ENCODE results near the gene RANBP1. TPM values are rescaled to one million over a fixed set of nuclear protein-coding genes. Genes with fewer than 3 reads are reported as not detected.

The RANBP1 gene
- total and polyA plus RNA-seq, 4 experiments from 2014 or later, result 61.9 to 111 (median 77.4) TPM

DNA sequence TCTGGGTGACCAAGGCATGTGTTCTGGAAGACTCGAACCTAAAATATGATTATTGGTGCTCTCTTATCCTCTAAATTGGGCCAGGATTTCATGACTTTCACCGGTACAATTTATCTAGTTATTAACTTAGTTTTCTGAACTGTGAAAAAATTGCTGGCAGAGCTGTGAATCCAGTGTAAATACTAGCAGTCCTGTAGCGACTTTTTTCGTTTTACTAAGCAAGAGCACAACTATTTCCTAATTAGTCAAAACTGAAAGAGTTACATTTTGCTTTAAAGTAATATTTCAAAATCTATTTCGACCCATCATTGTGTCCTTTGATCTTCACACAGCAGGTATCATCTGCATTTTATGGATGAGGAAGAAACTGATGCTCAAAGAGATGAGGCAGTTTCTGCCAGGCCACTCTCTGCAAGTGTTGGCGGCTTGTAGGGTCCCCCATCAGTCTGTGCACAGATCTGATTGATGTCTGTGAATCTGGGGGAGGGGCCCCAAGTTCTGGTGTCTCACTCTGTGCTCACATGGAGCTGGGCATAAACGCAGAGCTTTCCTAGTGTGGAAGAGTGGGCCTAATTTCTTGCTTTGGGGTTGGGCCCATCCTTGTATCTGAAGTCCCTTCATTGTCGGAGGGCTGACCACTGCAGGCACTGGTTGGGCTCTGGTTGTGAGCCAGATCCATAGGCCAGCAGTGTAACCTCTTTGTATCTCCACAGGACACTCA is 2.6 kb downstream of the RANBP1 start:
- Histone ChIP-seq H3K27ac (ENCODE audit: low read depth, low read length) (peak overlapping the region; percentile 68), H3K4me3 (ENCODE audit: low read length in 2 of 2) (peak overlapping the region; percentile 58 to 74), H3K36me3 (ENCODE audit: insufficient read depth, low read length) (peaks cover 57% of the 10 kb centered on the region), H3K27me3 (ENCODE audit: insufficient read depth, low read length) (no peaks in the 10 kb centered on the region), H3K9me3 (ENCODE audit: control insufficient read depth in 1 of 2, low read length in 2 of 2) (no peaks in the 10 kb centered on the region), H3K4me1 (ENCODE audit: insufficient read depth, low read length) (peaks cover 54% of the 10 kb centered on the region)
- ChIA-PET POLR2A (ENCODE audit: partially characterized antibody) (interaction anchor here (1.2 to 2.9 kb wide), 8 partner anchors 9 to 671 kb away, joined by 3 to 30 read pairs (median 7); partner anchors contain the start of genes C22orf39, TANGO2 and ZDHHC8), CTCF (ENCODE audit: partially characterized antibody) (interaction anchor here (1.2 to 1.9 kb wide), 2 partner anchors 11 kb away, joined by 3 to 9 read pairs; no protein-coding TSS in a partner anchor)
- peak overlapping the region; percentile 86 to 96 (median 91) for H3K27ac Mint-ChIP-seq
- H3K9me3 Mint-ChIP-seq, result no peaks in the 10 kb centered on the region
- peak in 1 of 5 donors; percentile 22 for DNase-seq
- H3K27me3 Mint-ChIP-seq, result no peaks in the 10 kb centered on the region
- H3K36me3 Mint-ChIP-seq, result peaks cover 7 to 48% of the 10 kb centered on the region in 2 donors
- intact Hi-C loops (cut with micrococcal nuclease), result no loop called here
- peak overlapping the region; percentile 79 to 91 (median 85) for H3K4me3 Mint-ChIP-seq
- peaks cover 16 to 56% (median 33%) of the 10 kb centered on the region in 4 donors for H3K4me1 Mint-ChIP-seq

DNA sequence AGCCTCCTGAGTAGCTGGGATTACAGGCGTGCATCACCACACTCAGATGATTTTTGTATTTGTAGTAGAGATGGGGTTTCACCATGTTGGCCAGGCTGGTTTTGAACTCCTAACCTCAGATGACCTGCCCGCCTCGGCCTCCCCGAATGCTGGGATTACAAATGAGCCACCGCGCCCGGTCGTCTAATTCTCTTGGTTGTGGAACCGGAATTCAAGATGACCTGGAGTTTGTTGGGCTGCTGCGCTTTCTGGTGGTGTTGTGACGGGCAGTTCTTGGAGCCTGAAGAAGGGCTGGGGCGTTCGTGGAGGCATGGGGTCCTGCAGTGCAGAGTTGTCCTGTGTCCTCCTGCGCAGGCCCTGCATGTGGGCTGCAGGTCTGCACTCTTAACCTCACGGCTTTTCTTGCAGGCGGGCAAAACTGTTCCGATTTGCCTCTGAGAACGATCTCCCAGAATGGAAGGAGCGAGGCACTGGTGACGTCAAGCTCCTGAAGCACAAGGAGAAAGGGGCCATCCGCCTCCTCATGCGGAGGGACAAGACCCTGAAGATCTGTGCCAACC is 6.0 kb downstream of the RANBP1 start:
- Mint-ChIP-seq H3K9me3 (no peaks in the 10 kb centered on the region), H3K27ac (peak overlapping the region in 3 of 7 donors; percentile 17 to 71 (median 48)), H3K4me3 (no peak overlapping the region), H3K27me3 (no peaks in the 10 kb centered on the region), H3K4me1 (peaks cover 9 to 38% (median 24%) of the 10 kb centered on the region in 4 donors), H3K36me3 (peaks cover 0 to 48% of the 10 kb centered on the region in 2 donors)
- Histone ChIP-seq H3K27ac (ENCODE audit: low read depth, low read length) (no peak overlapping the region), H3K27me3 (ENCODE audit: insufficient read depth, low read length) (no peaks in the 10 kb centered on the region), H3K36me3 (ENCODE audit: insufficient read depth, low read length) (peaks cover 62% of the 10 kb centered on the region), H3K4me1 (ENCODE audit: insufficient read depth, low read length) (peaks cover 40% of the 10 kb centered on the region), H3K9me3 (ENCODE audit: control insufficient read depth in 1 of 2, low read length in 2 of 2) (no peaks in the 10 kb centered on the region), H3K4me3 (ENCODE audit: low read length in 2 of 2) (no peak overlapping the region)
- POLR2A ChIA-PET (ENCODE audit: partially characterized antibody), result interaction anchor here (0.6 kb wide), 1 partner anchor 621 kb away, joined by 4 read pairs; no protein-coding TSS in a partner anchor
- CTCF ChIA-PET (ENCODE audit: partially characterized antibody), result no interaction called here
- intact Hi-C loops (cut with micrococcal nuclease), result no loop called here
- peak in 1 of 5 donors; percentile 4 for DNase-seq

DNA sequence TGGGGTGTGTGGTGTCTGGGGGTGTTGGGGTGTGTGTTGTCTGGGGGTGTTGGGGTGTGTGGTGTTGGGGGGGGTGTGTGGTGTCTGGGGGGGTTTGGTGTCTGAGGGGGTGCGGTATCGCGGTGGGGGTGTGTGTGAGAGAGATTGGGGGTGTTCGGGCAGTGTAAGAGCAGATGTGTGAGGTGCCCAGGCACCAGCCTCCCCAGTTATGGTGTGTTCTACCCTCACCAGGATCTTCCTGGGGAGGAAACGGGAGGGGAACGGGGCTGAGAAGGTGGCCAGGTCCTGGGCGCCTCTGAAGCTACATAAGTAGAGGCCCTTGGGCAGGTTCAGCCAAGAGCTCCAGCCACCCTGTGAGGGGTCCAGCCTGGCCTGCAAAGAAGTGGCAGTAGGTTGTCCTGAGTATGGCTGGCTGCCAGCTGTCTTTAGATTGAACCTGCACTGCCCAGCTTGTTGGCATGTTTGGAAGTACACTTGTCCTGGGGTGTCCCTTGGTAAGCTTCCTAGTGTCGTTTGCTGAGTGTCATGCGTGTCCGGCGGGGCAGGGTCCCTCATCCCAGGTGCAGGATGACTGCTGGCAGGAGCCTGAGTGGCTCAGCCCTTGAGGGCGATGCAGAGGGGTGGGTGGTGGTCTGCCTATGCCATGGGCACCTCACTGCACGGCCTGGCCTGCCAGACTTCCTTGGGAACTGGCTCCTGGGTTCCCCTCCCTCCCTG is 7.6 kb downstream of the RANBP1 start:
- Mint-ChIP-seq H3K4me3 (no peak overlapping the region), H3K36me3 (peaks cover 0 to 45% of the 10 kb centered on the region in 2 donors), H3K9me3 (no peaks in the 10 kb centered on the region), H3K4me1 (peaks cover 7 to 31% (median 15%) of the 10 kb centered on the region in 4 donors), H3K27ac (peak overlapping the region in 1 of 7 donors; percentile 24), H3K27me3 (no peaks in the 10 kb centered on the region)
- Histone ChIP-seq H3K36me3 (ENCODE audit: insufficient read depth, low read length) (peaks cover 62% of the 10 kb centered on the region), H3K4me1 (ENCODE audit: insufficient read depth, low read length) (peaks cover 32% of the 10 kb centered on the region), H3K9me3 (ENCODE audit: control insufficient read depth in 1 of 2, low read length in 2 of 2) (no peaks in the 10 kb centered on the region), H3K27me3 (ENCODE audit: insufficient read depth, low read length) (no peaks in the 10 kb centered on the region), H3K4me3 (ENCODE audit: low read length in 2 of 2) (no peak overlapping the region), H3K27ac (ENCODE audit: low read depth, low read length) (no peak overlapping the region)
- no peak for DNase-seq
- ChIA-PET CTCF (ENCODE audit: partially characterized antibody) (no interaction called here), POLR2A (ENCODE audit: partially characterized antibody) (interaction anchor here (1.2 kb wide), 1 partner anchor 102 kb away, joined by 4 read pairs; the partner anchor contains the start of gene TANGO2)
- intact Hi-C loops (cut with micrococcal nuclease), result no loop called here

DNA sequence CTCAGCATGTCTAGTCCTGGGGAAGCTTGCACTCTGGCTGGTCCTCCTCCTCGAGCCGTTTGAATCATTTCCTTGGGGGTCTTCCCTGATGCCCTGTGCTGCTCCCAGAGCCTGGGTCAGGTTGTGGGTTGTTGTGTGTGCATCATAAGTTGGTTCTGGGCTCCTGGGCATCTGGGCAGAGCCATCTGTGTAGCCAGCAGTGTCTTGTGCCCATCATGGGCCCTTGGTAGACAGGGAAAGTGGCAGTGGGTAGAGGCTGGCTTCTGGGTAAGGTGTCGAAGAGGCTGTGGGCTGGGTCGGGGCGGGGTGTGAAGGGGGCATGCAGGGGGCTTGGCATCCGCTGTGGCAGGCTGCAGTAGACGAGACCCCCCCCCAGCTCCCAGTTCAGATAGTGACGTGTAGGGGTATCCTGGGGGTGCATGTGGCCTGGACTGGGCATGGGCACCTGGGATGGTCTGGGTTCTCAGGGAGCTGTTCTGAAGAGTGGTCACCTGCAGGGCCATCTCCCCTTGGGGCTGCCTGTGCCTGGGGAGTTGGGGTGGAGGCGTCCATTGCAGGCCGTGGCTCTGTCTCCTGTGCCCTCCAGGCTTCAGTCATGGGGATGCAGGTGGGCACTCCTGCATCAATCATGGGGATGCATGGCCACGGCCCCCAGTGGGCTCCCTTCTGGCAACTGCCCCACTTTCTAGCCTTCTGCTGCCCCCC is 8.3 kb downstream of the RANBP1 start:
- DNase-seq, result no peak
- H3K9me3 Mint-ChIP-seq, result no peaks in the 10 kb centered on the region
- CTCF ChIA-PET (ENCODE audit: partially characterized antibody), result no interaction called here
- H3K36me3 Mint-ChIP-seq, result peaks cover 0 to 42% of the 10 kb centered on the region in 2 donors
- H3K27ac Mint-ChIP-seq, result peak overlapping the region in 2 of 7 donors; percentile 24 to 35
- H3K27me3 Mint-ChIP-seq, result no peaks in the 10 kb centered on the region
- H3K4me3 ChIP-seq (ENCODE audit: low read length in 2 of 2), result no peak overlapping the region
- intact Hi-C loops (cut with micrococcal nuclease), result no loop called here
- no peak overlapping the region for H3K27ac ChIP-seq (ENCODE audit: low read depth, low read length)
- H3K4me3 Mint-ChIP-seq, result no peak overlapping the region
- no peaks in the 10 kb centered on the region for H3K9me3 ChIP-seq (ENCODE audit: control insufficient read depth in 1 of 2, low read length in 2 of 2)
- H3K4me1 ChIP-seq (ENCODE audit: insufficient read depth, low read length), result peaks cover 30% of the 10 kb centered on the region
- POLR2A ChIA-PET (ENCODE audit: partially characterized antibody), result interaction anchor here (1.2 kb wide), 1 partner anchor 103 kb away, joined by 4 read pairs; the partner anchor contains the start of gene TANGO2
- peaks cover 5 to 30% (median 12%) of the 10 kb centered on the region in 4 donors for H3K4me1 Mint-ChIP-seq
- peaks cover 55% of the 10 kb centered on the region for H3K36me3 ChIP-seq (ENCODE audit: insufficient read depth, low read length)
- H3K27me3 ChIP-seq (ENCODE audit: insufficient read depth, low read length), result no peaks in the 10 kb centered on the region

GRCh38 chr22:20125201-20126174 is 9.6 kb downstream of the RANBP1 start:
- CTCF ChIA-PET (ENCODE audit: partially characterized antibody), result no interaction called here
- no peak overlapping the region for H3K4me3 ChIP-seq (ENCODE audit: low read length in 2 of 2)
- Mint-ChIP-seq H3K9me3 (peaks cover 0 to 2% (median 0%) of the 10 kb centered on the region in 8 donors), H3K36me3 (peaks cover 0 to 35% of the 10 kb centered on the region in 2 donors), H3K4me1 (peaks cover 5 to 28% (median 14%) of the 10 kb centered on the region in 4 donors), H3K27me3 (no peaks in the 10 kb centered on the region), H3K4me3 (no peak overlapping the region), H3K27ac (peak overlapping the region in 3 of 7 donors; percentile 27 to 70 (median 67))
- no peak overlapping the region for H3K27ac ChIP-seq (ENCODE audit: low read depth, low read length)
- no peaks in the 10 kb centered on the region for H3K27me3 ChIP-seq (ENCODE audit: insufficient read depth, low read length)
- H3K4me1 ChIP-seq (ENCODE audit: insufficient read depth, low read length), result peaks cover 34% of the 10 kb centered on the region
- no peak for DNase-seq
- intact Hi-C loops (cut with micrococcal nuclease), result no loop called here
- POLR2A ChIA-PET (ENCODE audit: partially characterized antibody), result no interaction called here
- peaks cover 44% of the 10 kb centered on the region for H3K36me3 ChIP-seq (ENCODE audit: insufficient read depth, low read length)
- H3K9me3 ChIP-seq (ENCODE audit: control insufficient read depth in 1 of 2, low read length in 2 of 2), result no peaks in the 10 kb centered on the region

DNA sequence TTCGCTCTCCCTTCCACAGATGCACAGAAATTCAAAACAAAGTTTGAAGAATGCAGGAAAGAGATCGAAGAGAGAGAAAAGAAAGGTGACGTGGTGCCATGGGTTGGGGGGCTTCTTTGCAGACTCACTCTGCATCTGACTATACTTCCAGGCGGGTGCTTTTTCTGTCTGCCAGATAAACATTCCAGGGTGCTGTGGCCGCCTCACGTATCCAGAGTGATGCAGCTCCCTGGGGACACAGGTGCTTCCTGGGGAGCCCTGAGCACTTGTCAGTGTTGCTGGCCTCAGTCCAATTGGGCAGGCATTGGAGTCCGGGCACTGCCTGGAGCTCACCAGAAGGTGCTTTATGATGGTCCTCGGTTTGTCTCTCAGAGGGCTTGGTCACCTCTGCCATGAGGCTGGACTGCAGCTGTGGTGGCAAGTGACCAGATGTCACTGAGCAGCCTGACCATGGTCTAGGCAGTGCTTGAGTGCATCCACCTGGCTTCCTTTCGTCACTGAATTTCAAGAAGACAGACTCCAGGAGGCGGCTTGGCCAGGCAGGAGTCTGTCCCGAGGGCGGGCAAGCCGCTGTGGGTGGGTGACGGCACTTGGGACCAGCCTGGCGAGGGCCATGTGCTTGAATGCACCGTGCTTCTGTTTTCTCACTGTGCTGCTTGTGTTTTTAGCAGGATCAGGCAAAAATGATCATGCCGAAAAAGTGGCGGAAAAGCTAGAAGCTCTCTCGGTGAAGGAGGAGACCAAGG is 10.6 kb downstream of the RANBP1 start:
- no peak overlapping the region for H3K27ac ChIP-seq (ENCODE audit: low read depth, low read length)
- Mint-ChIP-seq H3K4me3 (no peak overlapping the region), H3K36me3 (peaks cover 0 to 32% of the 10 kb centered on the region in 2 donors), H3K27ac (peak overlapping the region in 2 of 7 donors; percentile 27 to 41), H3K4me1 (peaks cover 4 to 25% (median 15%) of the 10 kb centered on the region in 4 donors), H3K9me3 (peaks cover 0 to 2% (median 0%) of the 10 kb centered on the region in 8 donors), H3K27me3 (no peaks in the 10 kb centered on the region)
- ChIA-PET CTCF (ENCODE audit: partially characterized antibody) (no interaction called here), POLR2A (ENCODE audit: partially characterized antibody) (no interaction called here)
- H3K27me3 ChIP-seq (ENCODE audit: insufficient read depth, low read length), result no peaks in the 10 kb centered on the region
- peaks cover 34% of the 10 kb centered on the region for H3K4me1 ChIP-seq (ENCODE audit: insufficient read depth, low read length)
- H3K9me3 ChIP-seq (ENCODE audit: control insufficient read depth in 1 of 2, low read length in 2 of 2), result no peaks in the 10 kb centered on the region
- H3K36me3 ChIP-seq (ENCODE audit: insufficient read depth, low read length), result peaks cover 38% of the 10 kb centered on the region
- no peak overlapping the region for H3K4me3 ChIP-seq (ENCODE audit: low read length in 2 of 2)
- no peak for DNase-seq
- intact Hi-C loops (cut with micrococcal nuclease), result no loop called here
